Measurements from ENCODE around the gene FHOD3. TPM values are rescaled to one million over a fixed set of nuclear protein-coding genes. Genes with fewer than 3 reads are reported as not detected.

The FHOD3 gene
- total RNA-seq, 1 experiment from 2014 or later: 5.0 TPM

GRCh38 chr18:36700955-36701354 lies 403.4 kb downstream of the FHOD3 start:
- intact Hi-C loops (cut with micrococcal nuclease): no loop called here
- no peak for TF ChIP-seq CTCF (IDR thresholded peaks at IDR 0.05; ENCODE audit: unreplicated experiment)
- no peak overlapping the region for H3K27ac Mint-ChIP-seq (ENCODE audit: low read depth, unreplicated experiment)
- DNase-seq (ENCODE audit: unreplicated experiment): no peak
- POLR2A ChIA-PET: interaction anchor here (1.8 kb wide), 1 partner anchor 11 kb away, joined by 3 read pairs; no protein-coding TSS in a partner anchor
- no peaks in the 10 kb centered on the region for H3K9me3 Mint-ChIP-seq (ENCODE audit: unreplicated experiment)
- CTCF ChIA-PET: interaction anchor here (1.0 kb wide), 1 partner anchor 13 kb away, joined by 6 read pairs; no protein-coding TSS in a partner anchor
- H3K4me1 Mint-ChIP-seq (ENCODE audit: insufficient read depth, unreplicated experiment): peaks cover 8% of the 10 kb centered on the region
- H3K36me3 Mint-ChIP-seq (ENCODE audit: insufficient read depth, unreplicated experiment): no peaks in the 10 kb centered on the region
- H3K27me3 Mint-ChIP-seq (ENCODE audit: insufficient read depth, unreplicated experiment): no peaks in the 10 kb centered on the region
- H3K4me3 Mint-ChIP-seq (ENCODE audit: unreplicated experiment): no peak overlapping the region
- no TSS peak for BruUV-seq (replicated peaks)

- no peak for TF ChIP-seq CTCF (IDR thresholded peaks at IDR 0.05; ENCODE audit: unreplicated experiment)
- intact Hi-C loops (cut with micrococcal nuclease): no loop called here
- Mint-ChIP-seq H3K4me3 (ENCODE audit: unreplicated experiment) (no peak overlapping the region), H3K27ac (ENCODE audit: low read depth, unreplicated experiment) (no peak overlapping the region), H3K36me3 (ENCODE audit: insufficient read depth, unreplicated experiment) (peaks cover 6% of the 10 kb centered on the region), H3K27me3 (ENCODE audit: insufficient read depth, unreplicated experiment) (no peaks in the 10 kb centered on the region), H3K4me1 (ENCODE audit: insufficient read depth, unreplicated experiment) (peaks cover 8% of the 10 kb centered on the region), H3K9me3 (ENCODE audit: unreplicated experiment) (no peaks in the 10 kb centered on the region)
- BruUV-seq (replicated peaks): no TSS peak
- DNase-seq (ENCODE audit: unreplicated experiment): no peak
- POLR2A ChIA-PET: no interaction called here
- CTCF ChIA-PET: interaction anchor here (0.6 to 2.0 kb wide), 5 partner anchors 9 to 65 kb away, joined by 3 to 17 read pairs (median 3); no protein-coding TSS in a partner anchor
Measured at GRCh38 chr18:36702401-36703013, 405.0 kb downstream of the FHOD3 start.

- ChIA-PET POLR2A (no interaction called here), CTCF (no interaction called here)
- Mint-ChIP-seq H3K36me3 (ENCODE audit: insufficient read depth, unreplicated experiment) (peaks cover 6% of the 10 kb centered on the region), H3K9me3 (ENCODE audit: unreplicated experiment) (no peaks in the 10 kb centered on the region), H3K4me3 (ENCODE audit: unreplicated experiment) (no peak overlapping the region), H3K27me3 (ENCODE audit: insufficient read depth, unreplicated experiment) (no peaks in the 10 kb centered on the region), H3K27ac (ENCODE audit: low read depth, unreplicated experiment) (no peak overlapping the region), H3K4me1 (ENCODE audit: insufficient read depth, unreplicated experiment) (no peaks in the 10 kb centered on the region)
- intact Hi-C loops (cut with micrococcal nuclease): no loop called here
- no peak for TF ChIP-seq CTCF (IDR thresholded peaks at IDR 0.05; ENCODE audit: unreplicated experiment)
- DNase-seq (ENCODE audit: unreplicated experiment): no peak
- no TSS peak for BruUV-seq (replicated peaks)
Measured at GRCh38 chr18:36704156-36704555, 406.6 kb downstream of the FHOD3 start.

- peaks cover 6% of the 10 kb centered on the region for H3K36me3 Mint-ChIP-seq (ENCODE audit: insufficient read depth, unreplicated experiment)
- CTCF ChIA-PET: interaction anchor here (1.0 kb wide), 1 partner anchor 18 kb away, joined by 3 read pairs; no protein-coding TSS in a partner anchor
- BruUV-seq (replicated peaks): no TSS peak
- H3K4me3 Mint-ChIP-seq (ENCODE audit: unreplicated experiment): no peak overlapping the region
- POLR2A ChIA-PET: no interaction called here
- intact Hi-C loops (cut with micrococcal nuclease): no loop called here
- H3K4me1 Mint-ChIP-seq (ENCODE audit: insufficient read depth, unreplicated experiment): no peaks in the 10 kb centered on the region
- H3K27me3 Mint-ChIP-seq (ENCODE audit: insufficient read depth, unreplicated experiment): no peaks in the 10 kb centered on the region
- no peak for TF ChIP-seq CTCF (IDR thresholded peaks at IDR 0.05; ENCODE audit: unreplicated experiment)
- no peaks in the 10 kb centered on the region for H3K9me3 Mint-ChIP-seq (ENCODE audit: unreplicated experiment)
- no peak for DNase-seq (ENCODE audit: unreplicated experiment)
- no peak overlapping the region for H3K27ac Mint-ChIP-seq (ENCODE audit: low read depth, unreplicated experiment)
Measured at GRCh38 chr18:36706134-36706881, 408.8 kb downstream of the FHOD3 start.
